SK-N-SH treated with all-trans-retinoic acid at 6 μM for 48 hours (cell line): ENCODE measurements around the gene TICRR.

Experiments
- ATAC-seq: fragments of 200-7000 bp; cut with Tn5 transposase; 3 replicates; pipeline ENCODE4 v1.9.1; 2020; ENCODE audit warnings: mild to moderate bottlenecking, moderate library complexity
- ARNTL ChIP-seq: fragments of 450-650 bp; formaldehyde crosslinking; IDR thresholded peaks from 2 replicates; pipeline ENCODE4 v1.5.0; 2020; ENCODE audit warnings: low read depth, mild to moderate bottlenecking, moderate library complexity, borderline replicate concordance
- BACH2 ChIP-seq: fragments of 250-450 bp; sonication (Bioruptor Pico); IDR thresholded peaks from 2 replicates; pipeline ENCODE4 v1.9.0; 2021; ENCODE audit warnings: mild to moderate bottlenecking, borderline replicate concordance
- CSDC2 ChIP-seq: fragments of 250-450 bp; sonication (Bioruptor Pico); IDR thresholded peaks from 2 replicates; pipeline ENCODE4 v1.5.0; 2020; ENCODE audit warnings: mild to moderate bottlenecking, moderate library complexity
- ESRRG ChIP-seq: fragments of 250-450 bp; sonication (Bioruptor Pico); IDR thresholded peaks from 2 replicates; pipeline ENCODE4 v1.6.1; 2021; ENCODE audit warnings: mild to moderate bottlenecking
- GLIS3 ChIP-seq: fragments of 250-450 bp; sonication (Bioruptor Pico); IDR thresholded peaks from 2 replicates; pipeline ENCODE4 v1.5.0; 2020; ENCODE audit warnings: mild to moderate bottlenecking, moderate library complexity
- ISL1 ChIP-seq: fragments of 250-450 bp; sonication (Bioruptor Pico); IDR thresholded peaks from 2 replicates; pipeline ENCODE4 v2.1.2; 2022; ENCODE audit warnings: mild to moderate bottlenecking, moderate library complexity
- OSR1 ChIP-seq: fragments of 250-450 bp; sonication (Bioruptor Pico); IDR thresholded peaks from 2 replicates; pipeline ENCODE4 v1.8.0; 2022; ENCODE audit warnings: moderate library complexity, mild to moderate bottlenecking, inconsistent platforms
- PATZ1 ChIP-seq: fragments of 250-450 bp; sonication (Bioruptor Pico); IDR thresholded peaks from 2 replicates; pipeline ENCODE4 v1.8.0; 2020; ENCODE audit warnings: mild to moderate bottlenecking, moderate library complexity, borderline replicate concordance
- PPARA ChIP-seq: fragments of 250-450 bp; sonication (Bioruptor Pico); IDR thresholded peaks from 2 replicates; pipeline ENCODE4 v1.5.0; 2020; ENCODE audit warnings: mild to moderate bottlenecking, borderline replicate concordance
- RARB ChIP-seq: fragments of 250-450 bp; sonication (Bioruptor Pico); IDR thresholded peaks from 2 replicates; pipeline ENCODE4 v1.8.0; 2021; ENCODE audit warnings: mild to moderate bottlenecking, moderate library complexity
- SNAI2 ChIP-seq: fragments of 250-450 bp; sonication (Bioruptor Pico); IDR thresholded peaks from 2 replicates; pipeline ENCODE4 v1.5.0; 2020; ENCODE audit warnings: mild to moderate bottlenecking, moderate library complexity
- TCF4 ChIP-seq: fragments of 250-450 bp; sonication (Bioruptor Pico); IDR thresholded peaks from 2 replicates; pipeline ENCODE4 v1.8.0; 2021; ENCODE audit warnings: mild to moderate bottlenecking, moderate library complexity, borderline replicate concordance
- TOX ChIP-seq: fragments of 250-450 bp; sonication (Bioruptor Pico); IDR thresholded peaks from 2 replicates; pipeline ENCODE4 v1.8.0; 2021; ENCODE audit warnings: mild to moderate bottlenecking, moderate library complexity, borderline replicate concordance
- TSHZ2 ChIP-seq: fragments of 250-450 bp; sonication (Bioruptor Pico); IDR thresholded peaks from 2 replicates; pipeline ENCODE4 v1.5.0; 2020; ENCODE audit warnings: mild to moderate bottlenecking, moderate library complexity
- ZC3H10 ChIP-seq: fragments of 250-450 bp; sonication (Bioruptor Pico); IDR thresholded peaks from 2 replicates; pipeline ENCODE4 v1.5.1; 2021; ENCODE audit warnings: mild to moderate bottlenecking, moderate library complexity
- ZFP3 ChIP-seq: fragments of 250-450 bp; sonication (Bioruptor Pico); IDR thresholded peaks from 2 replicates; pipeline ENCODE4 v1.5.0; 2020; ENCODE audit warnings: mild to moderate bottlenecking, moderate library complexity
- ZFP30 ChIP-seq: fragments of 450-650 bp; formaldehyde crosslinking; IDR thresholded peaks from 2 replicates; pipeline ENCODE4 v1.5.0; 2022; ENCODE audit warnings: mild to moderate bottlenecking, moderate library complexity
- ZNF565 ChIP-seq: fragments of 450-650 bp; formaldehyde crosslinking; conservative IDR thresholded peaks from 2 replicates; pipeline ENCODE4 v1.5.0; 2020; ENCODE audit warnings: low read depth, mild to moderate bottlenecking, moderate library complexity
- ZNF70 ChIP-seq: fragments of 450-650 bp; formaldehyde crosslinking; IDR thresholded peaks from 2 replicates; pipeline ENCODE4 v1.5.0; 2020; ENCODE audit warnings: mild to moderate bottlenecking, moderate library complexity
- ZNF8 ChIP-seq: fragments of 450-650 bp; formaldehyde crosslinking; IDR thresholded peaks from 2 replicates; pipeline ENCODE4 v1.5.0; 2020; ENCODE audit warnings: mild to moderate bottlenecking, moderate library complexity
- TF ChIP-seq, protein P1 (sequence below): fragments of 250-450 bp; sonication (Bioruptor Pico); IDR thresholded peaks from 2 replicates; pipeline ENCODE4 v1.5.1; 2021; ENCODE audit warnings: mild to moderate bottlenecking, moderate library complexity
- TF ChIP-seq, protein P2 (sequence below): fragments of 250-450 bp; sonication (Bioruptor Pico); IDR thresholded peaks from 2 replicates; pipeline ENCODE4 v1.8.0; 2021; ENCODE audit warnings: low read depth, mild to moderate bottlenecking, moderate library complexity, borderline replicate concordance
- TF ChIP-seq, protein P3 (sequence below): fragments of 250-450 bp; sonication (Bioruptor Pico); IDR thresholded peaks from 2 replicates; pipeline ENCODE4 v1.5.1; 2020; ENCODE audit warnings: low read depth, mild to moderate bottlenecking, moderate library complexity

TICRR gene

GRCh38 chr15:89648106-89649012, 73.1 kb downstream of the TICRR start:
- no peak for TF ChIP-seq PATZ1
- no peak for TF ChIP-seq BACH2
- no peak for TF ChIP-seq ZFP3 (CRISPR knock-in tag)
- no peak for TF ChIP-seq ZNF565
- no peak for ATAC-seq

GRCh38 chr15:89649013-89649625, 73.8 kb downstream of the TICRR start:
- no peak for TF ChIP-seq BACH2
- no peak for TF ChIP-seq ZC3H10 (CRISPR knock-in tag)
- no peak for TF ChIP-seq ZNF70 (CRISPR knock-in tag)
- no peak for TF ChIP-seq CSDC2 (CRISPR knock-in tag)
- no peak for TF ChIP-seq ARNTL (CRISPR knock-in tag)
- TF ChIP-seq TOX (CRISPR knock-in tag) = no peak
- TF ChIP-seq, protein P1, sequence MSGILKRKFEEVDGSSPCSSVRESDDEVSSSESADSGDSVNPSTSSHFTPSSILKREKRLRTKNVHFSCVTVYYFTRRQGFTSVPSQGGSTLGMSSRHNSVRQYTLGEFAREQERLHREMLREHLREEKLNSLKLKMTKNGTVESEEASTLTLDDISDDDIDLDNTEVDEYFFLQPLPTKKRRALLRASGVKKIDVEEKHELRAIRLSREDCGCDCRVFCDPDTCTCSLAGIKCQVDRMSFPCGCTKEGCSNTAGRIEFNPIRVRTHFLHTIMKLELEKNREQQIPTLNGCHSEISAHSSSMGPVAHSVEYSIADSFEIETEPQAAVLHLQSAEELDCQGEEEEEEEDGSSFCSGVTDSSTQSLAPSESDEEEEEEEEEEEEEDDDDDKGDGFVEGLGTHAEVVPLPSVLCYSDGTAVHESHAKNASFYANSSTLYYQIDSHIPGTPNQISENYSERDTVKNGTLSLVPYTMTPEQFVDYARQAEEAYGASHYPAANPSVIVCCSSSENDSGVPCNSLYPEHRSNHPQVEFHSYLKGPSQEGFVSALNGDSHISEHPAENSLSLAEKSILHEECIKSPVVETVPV (CRISPR knock-in tag) = no peak
- TF ChIP-seq ISL1 (CRISPR knock-in tag) = no peak
- TF ChIP-seq ZFP3 (CRISPR knock-in tag) = no peak
- TF ChIP-seq GLIS3 (CRISPR knock-in tag) = no peak
- no peak for TF ChIP-seq ESRRG
- TF ChIP-seq RARB (CRISPR knock-in tag) = no peak
- TF ChIP-seq TCF4 (CRISPR knock-in tag) = no peak
- ATAC-seq = no peak

DNA sequence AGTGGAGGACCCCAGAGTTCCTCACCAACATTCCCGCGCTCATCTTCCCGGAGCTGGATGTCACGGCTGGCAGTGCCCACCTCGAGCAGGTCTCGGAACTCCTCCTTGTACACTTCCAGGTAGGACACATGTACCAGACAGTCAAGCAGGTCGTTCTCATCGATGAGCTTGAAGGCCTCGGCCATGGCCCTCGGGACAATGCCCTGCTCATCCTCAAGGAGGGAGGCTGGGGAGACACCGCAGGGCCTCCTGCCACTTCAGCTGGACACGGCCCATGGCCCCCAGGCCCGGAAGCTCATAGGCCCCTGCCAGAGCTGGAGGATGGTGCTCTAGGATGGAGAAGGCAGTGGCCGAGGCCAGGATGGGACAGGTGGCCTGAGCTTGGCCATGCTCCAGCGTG, 74.4 kb downstream of the TICRR start:
- ATAC-seq = no peak
- TF ChIP-seq, protein P2, sequence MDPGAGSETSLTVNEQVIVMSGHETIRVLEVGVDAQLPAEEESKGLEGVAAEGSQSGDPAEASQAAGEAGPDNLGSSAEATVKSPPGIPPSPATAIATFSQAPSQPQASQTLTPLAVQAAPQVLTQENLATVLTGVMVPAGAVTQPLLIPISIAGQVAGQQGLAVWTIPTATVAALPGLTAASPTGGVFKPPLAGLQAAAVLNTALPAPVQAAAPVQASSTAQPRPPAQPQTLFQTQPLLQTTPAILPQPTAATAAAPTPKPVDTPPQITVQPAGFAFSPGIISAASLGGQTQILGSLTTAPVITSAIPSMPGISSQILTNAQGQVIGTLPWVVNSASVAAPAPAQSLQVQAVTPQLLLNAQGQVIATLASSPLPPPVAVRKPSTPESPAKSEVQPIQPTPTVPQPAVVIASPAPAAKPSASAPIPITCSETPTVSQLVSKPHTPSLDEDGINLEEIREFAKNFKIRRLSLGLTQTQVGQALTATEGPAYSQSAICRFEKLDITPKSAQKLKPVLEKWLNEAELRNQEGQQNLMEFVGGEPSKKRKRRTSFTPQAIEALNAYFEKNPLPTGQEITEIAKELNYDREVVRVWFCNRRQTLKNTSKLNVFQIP (CRISPR knock-in tag) = no peak
- no peak for TF ChIP-seq ZC3H10 (CRISPR knock-in tag)

- ATAC-seq = no peak
- TF ChIP-seq OSR1 (CRISPR knock-in tag) = no peak
- TF ChIP-seq TSHZ2 (CRISPR knock-in tag) = no peak
- TF ChIP-seq ARNTL (CRISPR knock-in tag) = no peak
- TF ChIP-seq ISL1 (CRISPR knock-in tag) = no peak
- TF ChIP-seq PPARA (CRISPR knock-in tag) = no peak
- TF ChIP-seq ZNF565 = no peak
- TF ChIP-seq ZFP30 (CRISPR knock-in tag) = no peak
- TF ChIP-seq, protein P3, sequence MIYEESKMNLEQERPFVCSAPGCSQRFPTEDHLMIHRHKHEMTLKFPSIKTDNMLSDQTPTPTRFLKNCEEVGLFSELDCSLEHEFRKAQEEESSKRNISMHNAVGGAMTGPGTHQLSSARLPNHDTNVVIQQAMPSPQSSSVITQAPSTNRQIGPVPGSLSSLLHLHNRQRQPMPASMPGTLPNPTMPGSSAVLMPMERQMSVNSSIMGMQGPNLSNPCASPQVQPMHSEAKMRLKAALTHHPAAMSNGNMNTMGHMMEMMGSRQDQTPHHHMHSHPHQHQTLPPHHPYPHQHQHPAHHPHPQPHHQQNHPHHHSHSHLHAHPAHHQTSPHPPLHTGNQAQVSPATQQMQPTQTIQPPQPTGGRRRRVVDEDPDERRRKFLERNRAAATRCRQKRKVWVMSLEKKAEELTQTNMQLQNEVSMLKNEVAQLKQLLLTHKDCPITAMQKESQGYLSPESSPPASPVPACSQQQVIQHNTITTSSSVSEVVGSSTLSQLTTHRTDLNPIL (CRISPR knock-in tag) = no peak
- TF ChIP-seq ZFP3 (CRISPR knock-in tag) = no peak
- TF ChIP-seq SNAI2 (CRISPR knock-in tag) = no peak
- no peak for TF ChIP-seq ZC3H10 (CRISPR knock-in tag)
- no peak for TF ChIP-seq TCF4 (CRISPR knock-in tag)
- TF ChIP-seq ESRRG = no peak
- no peak for TF ChIP-seq ZNF8 (CRISPR knock-in tag)
Measured at GRCh38 chr15:89652131-89652530, 76.9 kb downstream of the TICRR start.
